ENCODE results near the gene LRRC66.

LRRC66 gene

GRCh38 chr4:51998837-51999236 is 21.3 kb downstream of the LRRC66 start:
- Histone ChIP-seq H3K4me3 (ENCODE audit: low read depth, low read length) (no peak overlapping the region), H3K9me3 (ENCODE audit: insufficient read depth, low read depth, low read length) (no peaks in the 10 kb centered on the region), H2BK12ac (ENCODE audit: low read length) (no peak overlapping the region), H3K79me2 (ENCODE audit: control insufficient read depth, insufficient read depth, low read length, poor library complexity) (no peaks in the 10 kb centered on the region), H4K8ac (ENCODE audit: low read depth, low read length) (no peak overlapping the region), H2BK5ac (ENCODE audit: low read depth, low read length, poor library complexity) (no peak overlapping the region), H3K79me1 (ENCODE audit: low read length) (no peaks in the 10 kb centered on the region), H3K18ac (ENCODE audit: low read length) (no peak overlapping the region), H3K9ac (ENCODE audit: low read length) (no peak overlapping the region), H3K27me3 (ENCODE audit: insufficient read depth, low read length) (no peaks in the 10 kb centered on the region), H3K4me1 (ENCODE audit: control insufficient read depth in 1 of 2, insufficient read depth in 2 of 2, low read length in 2 of 2) (no peaks in the 10 kb centered on the region), H2AK5ac (ENCODE audit: low read length) (no peak overlapping the region), H3K4ac (ENCODE audit: low read depth, low read length) (no peak overlapping the region), H3K36me3 (ENCODE audit: control insufficient read depth in 1 of 2, insufficient read depth in 2 of 2, low read length in 2 of 2) (no peaks in the 10 kb centered on the region), H4K91ac (ENCODE audit: low read depth, low read length) (no peak overlapping the region), H4K12ac (ENCODE audit: low read depth, low read length) (no peak overlapping the region), H3K14ac (ENCODE audit: low read length) (no peak overlapping the region), H3K23ac (ENCODE audit: low read length) (no peak overlapping the region), H2AFZ (ENCODE audit: insufficient read depth, low read length, poor library complexity) (no peak overlapping the region), H3K4me2 (ENCODE audit: low read length) (no peak overlapping the region), H3K27ac (ENCODE audit: low read depth, low read length) (no peak overlapping the region), H2BK120ac (ENCODE audit: insufficient read depth, low read length, poor library complexity) (no peak overlapping the region)
- DNase-seq, result no peak

DNA sequence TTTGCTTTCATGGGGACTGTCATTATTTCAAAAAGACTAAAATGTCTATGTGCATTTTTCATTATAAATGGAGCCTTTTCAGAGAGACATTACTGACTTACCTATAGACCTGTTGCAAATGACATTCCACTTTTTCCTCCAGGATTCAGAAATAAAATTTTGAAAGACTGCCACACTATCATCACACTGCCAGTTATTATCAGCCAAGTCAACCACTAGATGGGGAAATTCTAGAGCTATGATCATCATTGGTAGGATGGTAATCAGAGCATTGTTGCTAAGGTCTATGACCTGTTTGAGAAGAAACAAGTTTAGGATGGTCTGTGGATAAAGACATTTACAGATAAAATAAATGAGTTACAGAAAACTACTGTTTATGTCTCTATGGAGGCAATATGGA is 22.5 kb downstream of the LRRC66 start:
- Histone ChIP-seq H3K9me3 (ENCODE audit: insufficient read depth, low read depth, low read length) (no peaks in the 10 kb centered on the region), H3K23ac (ENCODE audit: low read length) (no peak overlapping the region), H3K4me2 (ENCODE audit: low read length) (no peak overlapping the region), H3K79me2 (ENCODE audit: control insufficient read depth, insufficient read depth, low read length, poor library complexity) (no peaks in the 10 kb centered on the region), H2BK12ac (ENCODE audit: low read length) (no peak overlapping the region), H4K8ac (ENCODE audit: low read depth, low read length) (no peak overlapping the region), H3K4ac (ENCODE audit: low read depth, low read length) (no peak overlapping the region), H3K36me3 (ENCODE audit: control insufficient read depth in 1 of 2, insufficient read depth in 2 of 2, low read length in 2 of 2) (no peaks in the 10 kb centered on the region), H3K79me1 (ENCODE audit: low read length) (no peaks in the 10 kb centered on the region), H2BK120ac (ENCODE audit: insufficient read depth, low read length, poor library complexity) (no peak overlapping the region), H3K9ac (ENCODE audit: low read length) (no peak overlapping the region), H2AFZ (ENCODE audit: insufficient read depth, low read length, poor library complexity) (no peak overlapping the region), H3K4me3 (ENCODE audit: low read depth, low read length) (no peak overlapping the region), H4K12ac (ENCODE audit: low read depth, low read length) (no peak overlapping the region), H2BK5ac (ENCODE audit: low read depth, low read length, poor library complexity) (no peak overlapping the region), H4K91ac (ENCODE audit: low read depth, low read length) (no peak overlapping the region), H2AK5ac (ENCODE audit: low read length) (no peak overlapping the region), H3K14ac (ENCODE audit: low read length) (no peak overlapping the region), H3K4me1 (ENCODE audit: control insufficient read depth in 1 of 2, insufficient read depth in 2 of 2, low read length in 2 of 2) (no peaks in the 10 kb centered on the region), H3K18ac (ENCODE audit: low read length) (no peak overlapping the region), H3K27me3 (ENCODE audit: insufficient read depth, low read length) (no peaks in the 10 kb centered on the region), H3K27ac (ENCODE audit: low read depth, low read length) (no peak overlapping the region)
- DNase-seq, result no peak

DNA sequence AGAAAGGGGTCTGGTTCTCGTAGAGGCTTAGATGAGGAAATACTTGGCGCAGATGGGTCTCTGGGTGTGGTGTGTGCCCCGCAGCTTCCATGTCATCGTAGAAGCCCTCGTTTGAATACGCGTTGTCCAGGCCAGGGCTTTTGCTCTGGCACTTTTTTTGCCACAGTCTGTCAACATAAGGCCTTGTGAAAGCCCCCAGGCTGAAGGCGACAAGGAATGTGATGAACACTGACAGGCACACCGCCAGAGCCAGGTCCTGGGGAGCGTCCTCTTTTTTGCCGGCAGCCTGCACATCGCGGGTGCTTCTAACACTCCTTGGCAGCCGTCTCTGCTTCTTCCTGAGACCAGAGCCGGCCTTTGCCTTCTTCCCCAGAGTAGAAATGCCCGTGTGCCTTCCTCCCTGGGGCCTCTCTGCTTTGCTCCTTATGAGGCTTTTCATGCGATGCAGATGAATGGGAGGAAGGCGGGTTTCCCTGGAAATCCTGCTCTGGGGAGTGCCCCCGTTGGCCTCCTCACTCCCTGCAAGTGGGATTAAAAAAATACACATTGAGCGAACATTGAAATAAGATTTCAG is 24.4 kb downstream of the LRRC66 start:
- Histone ChIP-seq H3K27me3 (ENCODE audit: insufficient read depth, low read length) (no peaks in the 10 kb centered on the region), H2BK5ac (ENCODE audit: low read depth, low read length, poor library complexity) (no peak overlapping the region), H2AFZ (ENCODE audit: insufficient read depth, low read length, poor library complexity) (no peak overlapping the region), H3K36me3 (ENCODE audit: control insufficient read depth in 1 of 2, insufficient read depth in 2 of 2, low read length in 2 of 2) (no peaks in the 10 kb centered on the region), H3K9ac (ENCODE audit: low read length) (no peak overlapping the region), H3K4ac (ENCODE audit: low read depth, low read length) (no peak overlapping the region), H3K4me3 (ENCODE audit: low read depth, low read length) (no peak overlapping the region), H3K9me3 (ENCODE audit: insufficient read depth, low read depth, low read length) (peaks cover 2% of the 10 kb centered on the region), H3K4me1 (ENCODE audit: control insufficient read depth in 1 of 2, insufficient read depth in 2 of 2, low read length in 2 of 2) (no peaks in the 10 kb centered on the region), H4K8ac (ENCODE audit: low read depth, low read length) (no peak overlapping the region), H2BK120ac (ENCODE audit: insufficient read depth, low read length, poor library complexity) (no peak overlapping the region), H4K12ac (ENCODE audit: low read depth, low read length) (no peak overlapping the region), H3K18ac (ENCODE audit: low read length) (no peak overlapping the region), H3K4me2 (ENCODE audit: low read length) (no peak overlapping the region), H2AK5ac (ENCODE audit: low read length) (no peak overlapping the region), H3K14ac (ENCODE audit: low read length) (no peak overlapping the region), H2BK12ac (ENCODE audit: low read length) (no peak overlapping the region), H3K27ac (ENCODE audit: low read depth, low read length) (no peak overlapping the region), H4K91ac (ENCODE audit: low read depth, low read length) (no peak overlapping the region), H3K79me2 (ENCODE audit: control insufficient read depth, insufficient read depth, low read length, poor library complexity) (no peaks in the 10 kb centered on the region), H3K79me1 (ENCODE audit: low read length) (no peaks in the 10 kb centered on the region), H3K23ac (ENCODE audit: low read length) (no peak overlapping the region)
- DNase-seq, result no peak
- no CpG with 5 or more reads among the region's 20 CpGs for WGBS (ENCODE audit: extremely low coverage, insufficient coverage, insufficient read length)

DNA sequence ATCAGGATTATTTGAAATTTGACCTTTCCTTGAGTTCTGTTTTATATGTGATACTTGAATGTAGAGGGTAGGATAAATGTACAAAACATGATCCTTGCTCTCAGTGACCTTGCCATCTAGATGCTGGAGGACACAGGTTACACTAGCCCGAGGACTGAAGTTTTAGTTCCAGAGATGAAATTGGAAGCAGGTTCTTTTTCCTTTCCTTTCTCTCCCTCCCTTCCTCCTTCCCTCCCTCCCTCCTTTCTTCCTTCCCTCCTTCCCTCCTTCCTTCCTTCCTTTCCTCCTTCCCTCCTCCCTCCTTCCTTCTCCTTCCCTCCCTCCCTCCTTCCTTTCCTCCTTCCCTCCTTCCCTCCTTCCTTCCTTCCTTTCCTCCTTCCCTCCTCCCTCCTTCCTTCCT is 54.3 kb downstream of the LRRC66 start:
- DNase-seq, result no peak
- H4K12ac ChIP-seq (ENCODE audit: low read depth, low read length), result no peak overlapping the region
- H3K9ac ChIP-seq (ENCODE audit: low read length), result no peak overlapping the region
- H3K9me3 ChIP-seq (ENCODE audit: insufficient read depth, low read depth, low read length), result no peaks in the 10 kb centered on the region
- H2AK5ac ChIP-seq (ENCODE audit: low read length), result no peak overlapping the region
- H3K18ac ChIP-seq (ENCODE audit: low read length), result no peak overlapping the region
- H3K36me3 ChIP-seq (ENCODE audit: control insufficient read depth in 1 of 2, insufficient read depth in 2 of 2, low read length in 2 of 2), result no peaks in the 10 kb centered on the region
- H2BK120ac ChIP-seq (ENCODE audit: insufficient read depth, low read length, poor library complexity), result no peak overlapping the region
- H3K4me1 ChIP-seq (ENCODE audit: control insufficient read depth in 1 of 2, insufficient read depth in 2 of 2, low read length in 2 of 2), result no peaks in the 10 kb centered on the region
- H3K4me2 ChIP-seq (ENCODE audit: low read length), result no peak overlapping the region
- H3K23ac ChIP-seq (ENCODE audit: low read length), result no peak overlapping the region
- H3K14ac ChIP-seq (ENCODE audit: low read length), result no peak overlapping the region
- H3K79me1 ChIP-seq (ENCODE audit: low read length), result no peaks in the 10 kb centered on the region
- H3K4ac ChIP-seq (ENCODE audit: low read depth, low read length), result no peak overlapping the region
- no peak overlapping the region for H2BK5ac ChIP-seq (ENCODE audit: low read depth, low read length, poor library complexity)
- H3K79me2 ChIP-seq (ENCODE audit: control insufficient read depth, insufficient read depth, low read length, poor library complexity), result no peaks in the 10 kb centered on the region
- H4K91ac ChIP-seq (ENCODE audit: low read depth, low read length), result no peak overlapping the region
- H3K4me3 ChIP-seq (ENCODE audit: low read depth, low read length), result no peak overlapping the region
- no CpG with 5 or more reads among the region's 1 CpG for WGBS (ENCODE audit: extremely low coverage, insufficient coverage, insufficient read length)
- H4K8ac ChIP-seq (ENCODE audit: low read depth, low read length), result no peak overlapping the region
- H3K27ac ChIP-seq (ENCODE audit: low read depth, low read length), result no peak overlapping the region
- H2AFZ ChIP-seq (ENCODE audit: insufficient read depth, low read length, poor library complexity), result no peak overlapping the region
- H2BK12ac ChIP-seq (ENCODE audit: low read length), result no peak overlapping the region
- H3K27me3 ChIP-seq (ENCODE audit: insufficient read depth, low read length), result no peaks in the 10 kb centered on the region

Measured in trophoblast cell (in vitro differentiated cells and primary cell).